VCaP (cell line): ENCODE data around the gene SCIN.

Source experiments
- H3K27ac ChIP-seq: fragments of 450-650 bp; 2 replicates; pipeline ENCODE4 v1.5.1; 2017
- TF ChIP-seq, protein P1 (sequence below): fragments of 450-650 bp; conservative IDR thresholded peaks from 2 replicates; pipeline ENCODE4 v1.5.1; 2017; ENCODE audit warnings: mild to moderate bottlenecking, moderate library complexity

The SCIN gene

DNA sequence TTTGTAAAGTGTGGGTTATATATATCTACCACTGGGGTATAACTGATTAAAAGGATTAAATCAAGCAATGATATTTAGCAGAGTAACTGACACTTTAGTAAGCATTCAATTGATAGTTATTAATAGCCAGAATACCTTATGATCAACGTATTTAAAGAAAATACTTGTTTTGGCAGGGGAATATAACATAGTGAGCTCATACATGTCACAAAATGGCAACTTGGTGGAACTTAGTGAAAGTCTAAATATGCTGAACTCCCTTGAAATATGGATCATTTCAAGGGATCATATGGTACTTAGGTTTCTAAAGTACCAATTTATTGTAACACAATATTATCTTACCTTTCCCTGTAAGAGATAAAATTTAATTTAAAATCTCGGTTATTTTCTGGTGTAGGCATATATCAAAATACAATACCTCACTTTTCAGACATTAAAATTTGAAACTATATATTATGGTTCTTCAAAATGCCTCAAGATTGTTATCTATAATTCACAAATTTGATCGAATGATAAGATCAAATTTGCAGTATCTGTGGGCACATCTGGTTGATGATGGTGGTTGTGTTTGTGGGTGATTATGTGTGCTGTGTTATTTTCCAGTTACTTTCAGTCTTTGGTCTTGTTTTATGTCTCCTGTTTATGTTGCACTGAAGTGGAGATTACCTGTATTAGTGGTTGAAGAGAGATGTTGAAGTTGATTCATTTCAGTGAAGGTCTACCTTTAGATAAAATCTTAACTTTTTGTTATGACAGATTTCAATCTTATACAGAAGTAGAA is 122.1 kb downstream of the SCIN start:
- TF ChIP-seq, protein P1, sequence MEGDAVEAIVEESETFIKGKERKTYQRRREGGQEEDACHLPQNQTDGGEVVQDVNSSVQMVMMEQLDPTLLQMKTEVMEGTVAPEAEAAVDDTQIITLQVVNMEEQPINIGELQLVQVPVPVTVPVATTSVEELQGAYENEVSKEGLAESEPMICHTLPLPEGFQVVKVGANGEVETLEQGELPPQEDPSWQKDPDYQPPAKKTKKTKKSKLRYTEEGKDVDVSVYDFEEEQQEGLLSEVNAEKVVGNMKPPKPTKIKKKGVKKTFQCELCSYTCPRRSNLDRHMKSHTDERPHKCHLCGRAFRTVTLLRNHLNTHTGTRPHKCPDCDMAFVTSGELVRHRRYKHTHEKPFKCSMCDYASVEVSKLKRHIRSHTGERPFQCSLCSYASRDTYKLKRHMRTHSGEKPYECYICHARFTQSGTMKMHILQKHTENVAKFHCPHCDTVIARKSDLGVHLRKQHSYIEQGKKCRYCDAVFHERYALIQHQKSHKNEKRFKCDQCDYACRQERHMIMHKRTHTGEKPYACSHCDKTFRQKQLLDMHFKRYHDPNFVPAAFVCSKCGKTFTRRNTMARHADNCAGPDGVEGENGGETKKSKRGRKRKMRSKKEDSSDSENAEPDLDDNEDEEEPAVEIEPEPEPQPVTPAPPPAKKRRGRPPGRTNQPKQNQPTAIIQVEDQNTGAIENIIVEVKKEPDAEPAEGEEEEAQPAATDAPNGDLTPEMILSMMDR: no peak
- no peak overlapping the region for H3K27ac ChIP-seq

DNA sequence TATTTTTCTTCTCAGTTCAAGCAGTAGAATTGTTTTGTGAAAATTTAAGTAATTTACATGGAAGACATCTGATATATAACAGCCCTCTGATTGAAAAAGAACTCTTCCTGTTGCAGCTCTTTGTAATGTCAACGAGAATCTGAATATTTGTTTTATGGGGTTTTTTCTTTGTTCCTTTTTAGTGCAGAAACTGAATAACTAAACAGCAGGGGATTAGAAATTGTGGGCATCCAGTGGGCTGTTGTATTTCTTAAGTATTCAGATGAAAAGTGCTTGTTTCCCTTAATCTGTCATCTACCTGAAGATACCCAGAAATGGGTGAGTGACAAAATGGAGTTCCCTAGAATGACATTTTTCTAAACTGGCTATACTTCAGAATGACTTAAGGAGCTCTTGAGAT is 124.3 kb downstream of the SCIN start:
- TF ChIP-seq, protein P1: no peak
- no peak overlapping the region for H3K27ac ChIP-seq

DNA sequence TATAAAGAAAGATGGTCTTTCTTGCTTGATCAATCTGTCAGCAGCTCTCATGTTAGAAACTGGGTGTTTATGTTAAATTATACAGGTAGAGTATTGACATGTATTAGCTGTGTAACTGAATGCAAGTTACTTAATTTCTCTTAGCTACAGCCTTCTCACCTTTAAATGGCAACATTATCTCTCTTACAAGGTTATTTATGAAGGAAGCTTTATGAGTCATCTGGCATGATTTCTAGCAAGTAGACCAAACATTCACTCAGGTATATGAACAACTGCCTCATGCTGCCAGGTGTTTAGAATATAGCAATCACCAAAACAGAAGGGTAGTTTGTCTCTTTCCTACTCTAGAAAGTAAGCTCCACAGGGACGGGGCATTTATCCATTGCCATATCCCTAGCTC is 125.4 kb downstream of the SCIN start:
- TF ChIP-seq, protein P1: no peak
- no peak overlapping the region for H3K27ac ChIP-seq

DNA sequence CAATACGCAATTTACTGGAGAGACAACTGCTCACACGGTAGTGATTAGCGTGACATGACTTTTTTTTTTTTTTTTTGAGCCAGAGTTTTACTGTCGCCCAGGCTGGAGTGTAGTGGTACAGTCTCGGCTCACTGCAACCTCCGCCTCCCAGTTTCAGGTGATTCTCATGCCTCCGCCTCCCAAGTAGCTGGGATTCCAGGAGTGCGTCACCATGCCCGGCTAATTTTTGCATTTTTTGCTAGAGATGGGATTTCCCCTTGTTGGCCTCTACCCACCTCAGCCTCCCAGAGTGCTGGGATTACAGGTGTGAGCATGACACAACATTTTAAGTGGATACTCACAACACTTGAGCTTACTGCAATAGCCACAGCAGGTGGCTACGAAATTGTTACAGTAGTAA is 128.8 kb downstream of the SCIN start:
- H3K27ac ChIP-seq: no peak overlapping the region
- TF ChIP-seq, protein P1: no peak

DNA sequence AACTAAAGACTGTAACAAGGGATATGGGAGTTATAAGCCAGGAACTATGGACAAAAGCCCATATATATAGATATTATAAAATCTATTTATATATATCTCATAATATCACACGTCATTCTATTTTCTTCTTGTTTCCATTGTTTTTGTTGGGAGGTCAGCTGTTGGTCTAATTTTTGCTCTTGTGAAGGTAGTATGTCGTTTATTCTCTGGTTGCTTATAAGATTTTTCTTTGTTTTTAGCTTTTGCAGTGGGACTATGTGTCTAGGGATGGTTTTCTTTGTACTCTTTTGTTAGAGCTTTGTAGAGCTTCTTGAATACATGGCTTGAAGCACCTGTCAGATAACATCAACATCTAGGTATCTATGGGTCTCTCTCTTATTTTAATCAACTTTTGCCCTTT is 130.9 kb downstream of the SCIN start:
- TF ChIP-seq, protein P1: no peak
- H3K27ac ChIP-seq: no peak overlapping the region

DNA sequence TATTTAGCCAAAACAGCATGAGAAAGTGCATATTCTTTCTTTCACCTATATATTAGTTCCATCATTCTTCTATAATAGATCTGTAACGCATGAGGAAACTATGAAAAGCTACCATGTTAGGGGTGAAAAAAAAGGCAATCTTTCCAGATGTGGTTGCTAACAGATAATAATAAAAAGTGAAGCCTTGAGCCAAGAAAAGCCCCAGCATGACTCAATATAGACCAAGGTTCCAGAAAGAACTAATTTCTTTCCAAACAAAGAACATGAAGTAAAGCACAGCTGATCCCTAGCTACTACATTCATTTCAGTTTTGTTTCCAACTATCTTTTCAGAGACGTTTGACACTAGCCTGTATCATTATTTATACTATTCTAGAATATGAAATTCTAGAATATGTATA is 133.4 kb downstream of the SCIN start:
- TF ChIP-seq, protein P1: no peak

DNA sequence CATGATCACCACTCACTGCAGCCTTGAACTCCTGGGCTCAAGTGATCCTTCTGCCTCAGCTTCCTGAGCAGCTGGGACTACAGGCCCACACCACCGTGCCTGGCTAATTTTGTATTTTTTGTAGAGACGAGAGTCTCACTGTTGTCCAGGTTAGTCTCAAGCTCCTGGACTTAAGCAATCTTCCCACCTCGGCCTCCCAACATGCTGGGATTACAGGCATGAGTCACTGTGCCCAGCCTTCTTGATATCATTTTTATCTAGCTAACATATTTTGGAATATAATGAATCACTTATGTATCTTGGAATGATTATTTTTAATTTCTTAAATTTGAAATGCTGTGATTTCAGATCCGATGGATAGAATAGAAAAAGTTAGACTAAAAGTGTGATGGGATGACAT is 135.4 kb downstream of the SCIN start:
- TF ChIP-seq, protein P1: no peak
- H3K27ac ChIP-seq: no peak overlapping the region

More for the DNA sequence above, 133.4 kb downstream of the SCIN start:
- no peak overlapping the region for H3K27ac ChIP-seq
